Duodenal mucosa (tissue), 2 donors: Measurements from ENCODE around the gene TTLL1.
"Not testable (repeated sequence)": the region's sequence is repeated elsewhere in the genome, so short reads cannot be mapped to it uniquely, and the experiment has no call there.

ENCODE experiments used
- H3K27ac ChIP-seq: one replicate; pipeline ENCODE4 v1.7.0; 2013; ENCODE audit warnings: low read depth, low read length
- H3K27me3 ChIP-seq, 2 donors: one replicate each; pipeline ENCODE4 v1.7.0; 2013; ENCODE audit warnings: low read length in 2 of 2, control low read depth in 1 of 2; ENCODE audit not compliant: insufficient read depth in 2 of 2, control insufficient read depth in 1 of 2
- H3K36me3 ChIP-seq, 2 donors: one replicate each; pipeline ENCODE4 v1.7.0; 2013; ENCODE audit warnings: low read length in 2 of 2, control low read depth in 1 of 2; ENCODE audit not compliant: insufficient read depth in 2 of 2, control insufficient read depth in 1 of 2
- H3K4me1 ChIP-seq, 2 donors: one replicate each; pipeline ENCODE4 v1.7.0; 2013; ENCODE audit warnings: low read length in 2 of 2, control low read depth in 1 of 2; ENCODE audit not compliant: insufficient read depth in 2 of 2, control insufficient read depth in 1 of 2
- H3K4me3 ChIP-seq, 2 donors: one replicate each; pipeline ENCODE4 v1.7.0; 2013; ENCODE audit warnings: low read length in 2 of 2, low read depth in 1 of 2
- H3K9ac ChIP-seq, 2 donors: one replicate each; pipeline ENCODE4 v1.7.0; 2013; ENCODE audit warnings: low read length in 2 of 2, low read depth in 1 of 2
- H3K9me3 ChIP-seq, 2 donors: one replicate each; pipeline ENCODE4 v1.7.0; 2013; ENCODE audit warnings: low read length in 2 of 2, control low read depth in 1 of 2; ENCODE audit not compliant: control insufficient read depth in 1 of 2

TTLL1 gene

GRCh38 chr22:43110444-43110926 is 21.3 kb upstream of the TTLL1 start, which contains the start of gene BIK:
TSS of gene BIK (plus strand) at chr22:43110750. CDS start at chr22:43124023, 13,273 bp downstream.
- peak within 1 kb of the TSS; percentile 62 to 74 for H3K4me3 ChIP-seq
- H3K9me3 ChIP-seq = no peaks in the 10 kb centered on the region
- H3K27ac ChIP-seq = no peak within 1 kb of the TSS
- no peaks in the 10 kb centered on the region for H3K36me3 ChIP-seq
- peaks cover 4 to 6% of the 10 kb centered on the region in 2 donors for H3K27me3 ChIP-seq
- H3K9ac ChIP-seq = peak within 1 kb of the TSS; percentile 44 to 70
- H3K4me1 ChIP-seq = peaks cover 20 to 27% of the 10 kb centered on the region in 2 donors

DNA sequence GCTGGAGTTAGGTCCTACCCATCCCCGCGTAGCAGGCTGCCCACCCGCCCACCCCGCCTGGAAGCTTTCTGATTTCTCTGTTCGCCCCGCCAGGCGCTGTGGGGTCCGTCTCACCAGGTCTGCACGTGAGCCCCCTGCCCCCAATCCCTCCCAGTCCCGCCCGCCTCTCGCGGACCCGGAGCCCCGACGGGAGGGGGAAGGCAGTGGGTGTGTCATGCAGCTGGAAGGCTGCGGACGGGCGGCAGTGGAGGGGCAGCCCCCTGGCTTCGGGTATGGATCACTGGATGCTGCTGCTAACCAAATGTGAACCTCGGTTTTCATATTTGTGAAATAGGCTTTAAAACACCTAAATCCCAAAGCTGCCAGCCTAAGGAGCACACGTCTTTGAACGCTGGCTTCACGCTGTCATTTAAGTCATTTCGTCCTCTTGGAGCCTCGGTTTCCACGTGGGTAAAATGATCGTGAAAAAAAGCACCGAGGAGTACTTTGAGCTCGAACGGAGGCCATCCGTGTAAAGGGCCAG is 20.8 kb upstream of the TTLL1 start:
- Histone ChIP-seq H3K27ac (no peak overlapping the region), H3K27me3 (peaks cover 4 to 6% of the 10 kb centered on the region in 2 donors), H3K4me3 (peak overlapping the region; percentile 62 to 74), H3K36me3 (no peaks in the 10 kb centered on the region), H3K9ac (peak overlapping the region in 1 of 2 donors; percentile 47), H3K4me1 (peaks cover 20 to 25% of the 10 kb centered on the region in 2 donors), H3K9me3 (no peaks in the 10 kb centered on the region)

- Histone ChIP-seq H3K9ac (no peak overlapping the region), H3K36me3 (no peaks in the 10 kb centered on the region), H3K4me1 (peaks cover 17 to 21% of the 10 kb centered on the region in 2 donors), H3K9me3 (no peaks in the 10 kb centered on the region), H3K27ac (no peak overlapping the region), H3K4me3 (no peak overlapping the region), H3K27me3 (peaks cover 4 to 6% of the 10 kb centered on the region in 2 donors)
Measured at GRCh38 chr22:43109511-43109910, 20.3 kb upstream of the TTLL1 start.

DNA sequence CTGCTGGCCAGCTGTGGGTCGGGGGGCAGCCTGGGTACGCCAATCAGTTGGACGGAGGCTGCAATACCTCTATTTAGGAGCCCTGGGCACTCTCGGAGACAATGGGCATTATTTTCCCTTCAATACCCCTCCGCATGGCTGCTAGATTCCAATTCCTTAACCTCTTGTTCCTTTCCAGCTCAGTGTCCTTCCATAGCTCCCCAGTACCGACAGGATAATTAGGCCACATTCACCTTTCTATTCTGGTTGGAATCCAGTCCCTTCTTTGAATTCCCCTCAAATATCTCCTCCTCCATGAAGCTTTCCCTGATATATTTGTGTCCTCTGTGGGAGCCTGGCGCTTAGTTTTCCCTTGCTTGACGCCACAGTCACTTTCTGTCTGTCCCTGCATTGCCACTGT is 17.1 kb upstream of the TTLL1 start:
- Histone ChIP-seq H3K9ac (no peak overlapping the region), H3K4me1 (peaks cover 9 to 20% of the 10 kb centered on the region in 2 donors), H3K9me3 (no peaks in the 10 kb centered on the region), H3K4me3 (no peak overlapping the region), H3K36me3 (no peaks in the 10 kb centered on the region), H3K27me3 (no peaks in the 10 kb centered on the region), H3K27ac (no peak overlapping the region)

DNA sequence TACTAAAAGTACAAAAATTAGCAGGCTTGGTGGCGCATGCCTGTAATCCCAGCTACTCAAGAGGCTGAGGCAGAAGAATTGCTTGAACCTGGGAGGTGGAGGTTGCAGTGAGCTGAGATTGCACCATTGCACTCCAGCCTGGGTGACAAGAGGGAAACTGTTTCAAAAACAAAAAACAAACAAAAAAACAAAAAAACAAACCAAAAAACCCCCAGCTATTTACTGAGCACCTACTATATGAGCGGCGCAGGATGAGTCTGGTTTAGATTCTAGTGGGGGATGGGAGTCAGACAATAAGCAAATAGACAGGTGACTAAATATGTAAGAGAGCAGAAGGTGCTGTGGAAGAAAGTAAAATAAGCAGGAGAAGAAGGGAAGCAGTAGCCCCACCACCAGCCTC is 15.8 kb upstream of the TTLL1 start:
- not testable (repeated sequence) for H3K36me3 ChIP-seq, H3K27ac ChIP-seq, H3K4me1 ChIP-seq, H3K27me3 ChIP-seq, H3K4me3 ChIP-seq, H3K9me3 ChIP-seq
- peak overlapping the region in 1 of 2 donors; percentile 12 for H3K9ac ChIP-seq

DNA sequence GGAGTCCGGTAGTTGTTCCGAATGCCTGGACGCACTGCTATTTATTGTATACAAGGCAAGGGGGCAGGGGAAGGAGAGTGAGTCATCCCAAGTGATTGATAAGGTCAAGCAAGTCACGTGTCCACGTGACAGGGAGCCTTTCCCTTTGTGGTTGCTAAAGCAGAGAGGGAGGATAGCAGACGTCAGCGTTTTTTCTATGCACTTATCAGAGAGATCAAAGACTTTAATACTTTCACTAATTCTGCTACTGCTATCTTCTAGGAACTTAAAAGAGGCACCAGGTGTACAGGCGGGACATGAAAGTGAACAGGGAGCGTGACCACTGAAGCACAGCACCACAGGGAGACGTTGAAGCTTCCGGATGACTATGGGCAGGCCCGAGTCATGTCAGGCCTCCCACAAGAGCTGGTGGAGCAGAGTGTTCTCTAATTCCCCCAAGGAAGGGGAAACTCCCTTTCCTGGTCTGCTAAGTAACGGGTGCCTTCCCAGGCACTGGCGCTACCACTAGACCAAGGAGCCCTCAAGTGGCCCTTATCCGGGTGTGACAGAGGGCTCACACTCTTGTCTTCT is 14.9 kb upstream of the TTLL1 start:
- not testable (repeated sequence) for H3K36me3 ChIP-seq, H3K27me3 ChIP-seq, H3K9ac ChIP-seq, H3K27ac ChIP-seq, H3K4me1 ChIP-seq, H3K4me3 ChIP-seq, H3K9me3 ChIP-seq

DNA sequence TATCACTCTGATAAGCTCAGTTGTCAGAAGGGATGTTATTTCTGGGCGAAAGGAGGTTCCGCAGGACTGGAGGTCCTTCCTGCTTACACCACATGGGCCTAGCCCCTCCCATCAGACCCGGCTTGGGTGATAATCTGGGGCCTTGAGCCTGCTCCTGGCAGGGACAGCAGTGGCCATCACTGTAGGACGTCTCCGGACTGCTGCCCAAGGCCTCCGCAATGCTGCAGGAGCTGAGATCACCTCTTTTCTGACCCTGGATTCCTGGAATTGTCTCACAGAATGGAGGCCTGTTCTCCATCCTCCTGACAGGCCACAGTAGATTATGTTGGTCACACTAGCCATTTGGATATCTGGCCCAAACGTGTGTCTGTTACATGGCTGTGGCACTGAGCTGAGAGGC is 12.1 kb upstream of the TTLL1 start:
- Histone ChIP-seq H3K4me1 (peaks cover 4 to 10% of the 10 kb centered on the region in 2 donors), H3K9ac (no peak overlapping the region), H3K27ac (no peak overlapping the region), H3K4me3 (no peak overlapping the region), H3K27me3 (no peaks in the 10 kb centered on the region), H3K9me3 (peaks cover 5 to 8% of the 10 kb centered on the region in 2 donors), H3K36me3 (no peaks in the 10 kb centered on the region)

- Histone ChIP-seq H3K4me3 (no peak overlapping the region), H3K9me3 (peaks cover 6 to 9% of the 10 kb centered on the region in 2 donors), H3K36me3 (no peaks in the 10 kb centered on the region), H3K9ac (no peak overlapping the region), H3K27me3 (no peaks in the 10 kb centered on the region), H3K4me1 (peaks cover 4 to 10% of the 10 kb centered on the region in 2 donors), H3K27ac (no peak overlapping the region)
Measured at GRCh38 chr22:43100225-43100624, 11.0 kb upstream of the TTLL1 start.

DNA sequence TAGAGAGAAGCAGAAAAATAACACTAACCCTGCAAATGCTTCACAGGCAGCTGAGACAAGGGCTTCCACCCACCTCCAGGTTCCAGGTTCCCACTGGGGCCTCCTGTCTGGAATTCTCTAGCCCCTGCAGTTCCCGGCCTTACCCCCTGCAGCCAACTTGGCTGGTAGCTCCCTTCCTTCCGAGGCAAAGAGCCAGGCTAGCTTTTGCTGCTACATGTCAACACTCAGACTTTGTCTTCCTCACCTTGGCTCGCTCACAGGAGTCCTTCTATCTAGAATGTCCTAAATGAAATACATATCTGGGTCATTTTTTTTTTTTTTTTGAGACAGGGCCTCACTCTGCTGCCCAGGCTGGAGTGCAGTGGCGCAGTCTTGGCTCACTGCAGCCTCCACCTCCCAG is 9.9 kb upstream of the TTLL1 start:
- no peak overlapping the region for H3K4me3 ChIP-seq
- no peaks in the 10 kb centered on the region for H3K27me3 ChIP-seq
- peaks cover 6 to 9% of the 10 kb centered on the region in 2 donors for H3K9me3 ChIP-seq
- no peak overlapping the region for H3K9ac ChIP-seq
- H3K27ac ChIP-seq = no peak overlapping the region
- peaks cover 4 to 8% of the 10 kb centered on the region in 2 donors for H3K4me1 ChIP-seq
- H3K36me3 ChIP-seq = no peaks in the 10 kb centered on the region

DNA sequence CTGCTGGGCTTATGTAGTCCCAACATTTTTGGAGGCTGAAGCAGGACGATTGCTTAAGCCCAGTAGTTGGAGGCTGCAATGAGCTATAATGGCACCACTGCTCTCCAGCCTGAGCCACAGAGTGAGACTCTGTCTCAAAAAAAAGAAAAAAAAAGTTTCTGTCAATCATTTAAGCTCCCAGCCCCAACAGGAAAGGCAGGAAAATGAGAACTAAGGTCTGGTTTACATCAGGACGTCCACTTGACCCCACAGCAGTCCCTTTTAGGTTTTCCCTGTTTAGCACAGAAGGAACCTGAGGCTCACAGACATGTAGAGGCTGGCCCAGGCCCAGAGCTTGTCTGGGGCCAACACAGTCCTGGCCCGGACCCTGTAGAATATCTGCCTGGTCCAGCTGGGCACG is 9.2 kb upstream of the TTLL1 start:
- Histone ChIP-seq H3K27ac (no peak overlapping the region), H3K4me3 (no peak overlapping the region), H3K27me3 (no peaks in the 10 kb centered on the region), H3K4me1 (peaks cover 0 to 5% of the 10 kb centered on the region in 2 donors), H3K36me3 (no peaks in the 10 kb centered on the region), H3K9me3 (peaks cover 6 to 9% of the 10 kb centered on the region in 2 donors), H3K9ac (no peak overlapping the region)
